ENCODE measurements around the gene IRF2BP1.
"Not testable (repeated sequence)": the region's sequence is repeated elsewhere in the genome, so short reads cannot be mapped to it uniquely, and the experiment has no call there.

Gene IRF2BP1

GRCh38 chr19:45881082-45881908 is 4.6 kb downstream of the IRF2BP1 start:
- no peak for DNase-seq

GRCh38 chr19:45879971-45880370 is 6.0 kb downstream of the IRF2BP1 start:
- DNase-seq, result no peak

GRCh38 chr19:45879055-45879454 is 6.9 kb downstream of the IRF2BP1 start:
- DNase-seq, result no peak

- DNase-seq, result no peak
Measured at GRCh38 chr19:45878043-45878794, 7.7 kb downstream of the IRF2BP1 start.

GRCh38 chr19:45876411-45877197 is 9.3 kb downstream of the IRF2BP1 start:
- DNase-seq, result peak; percentile 8

- DNase-seq, result no peak
Measured at GRCh38 chr19:45876161-45876410, 9.9 kb downstream of the IRF2BP1 start.

- no peak for DNase-seq
Measured at GRCh38 chr19:45874620-45874966, 11.3 kb downstream of the IRF2BP1 start.

GRCh38 chr19:45873219-45873772 is 12.6 kb downstream of the IRF2BP1 start:
- DNase-seq, result no peak

GRCh38 chr19:45872095-45872919 is 13.6 kb downstream of the IRF2BP1 start:
- no peak for DNase-seq

GRCh38 chr19:45870798-45871197 is 15.1 kb downstream of the IRF2BP1 start:
- no peak for DNase-seq

GRCh38 chr19:45867241-45867640 is 18.7 kb downstream of the IRF2BP1 start:
- DNase-seq, result not testable (repeated sequence)

- no peak for DNase-seq
Measured at GRCh38 chr19:45866400-45867176, 19.4 kb downstream of the IRF2BP1 start.

GRCh38 chr19:45865269-45865948 is 20.5 kb downstream of the IRF2BP1 start:
- no peak for DNase-seq

- DNase-seq, result no peak
Measured at GRCh38 chr19:45864629-45865082, 21.3 kb downstream of the IRF2BP1 start.

GRCh38 chr19:45863840-45864628 is 21.9 kb downstream of the IRF2BP1 start, which contains the start of gene FOXA3:
Gene FOXA3 (plus strand): TSS chr19:45864326. CDS start chr19:45864457, 131 bp downstream.
- peak; percentile 66 for DNase-seq

- no peak for DNase-seq
Measured at GRCh38 chr19:45863335-45863839, 22.6 kb downstream of the IRF2BP1 start.

- DNase-seq, result peak; percentile 99
Measured at GRCh38 chr19:45862564-45863334, 23.2 kb downstream of the IRF2BP1 start, which contains the start of gene SYMPK. Gene SYMPK (minus strand): TSS chr19:45863147. CDS start chr19:45854495, 8,652 bp downstream.

- no peak for DNase-seq
Measured at GRCh38 chr19:45862271-45862563, 23.7 kb downstream of the IRF2BP1 start.

Measured in CD4-positive, alpha-beta T cell treated with Interleukin-17A for 1 hour (primary cell).